Endothelial cell of umbilical vein (primary cell): ENCODE data around the gene EIF5A2. TPM values are rescaled to one million over a fixed set of nuclear protein-coding genes. Genes with fewer than 3 reads are reported as not detected.

Source experiments
- BruUV-seq: library from RNA; stranded (reverse); fragments of 400-500 nt; replicated peaks from 2 replicates; lab custom pipeline; 2021; lab: Mats Ljungman, UMichigan
- CTCF ChIA-PET: fragments of 300-600, 350-600 bp; sonication (Branson Sonifier 250); formaldehyde crosslinking; loops from one replicate; lab custom pipeline; 2021; ENCODE audit warnings: antibody characterized with exemption, inconsistent platforms; lab: Charles Lee
- POLR2A ChIA-PET: fragments of 300-600, 350-600 bp; sonication (Branson Sonifier 250); formaldehyde crosslinking; loops from one replicate; lab custom pipeline; 2021; ENCODE audit warnings: antibody characterized with exemption, inconsistent platforms; lab: Charles Lee
- DNase-seq: peaks from one replicate; pipeline ENCODE4 v3.0.0-alpha.2; 2011; ENCODE audit warnings: low read depth, low spot score
- FAIRE-seq: peaks from 2 replicates; lab custom pipeline; 2011; peaks lifted over from hg19 to GRCh38; lab: Jason Lieb, UNC
- H2AFZ ChIP-seq: 2 replicates; pipeline ENCODE4 v1.6.0; 2012; ENCODE audit warnings: low read depth, low read length, control low read depth, inconsistent platforms
- H3K27ac ChIP-seq: 2 replicates; pipeline ENCODE4 v1.5.1; 2011; ENCODE audit warnings: low read depth, mild to moderate bottlenecking, control low read depth, low read length, moderate library complexity; ENCODE audit not compliant: insufficient read depth
- H3K27me3 ChIP-seq, 2 experiments: 2 replicates each; pipeline versions ENCODE4 v1.6.0 to v1.6.1; 2011; ENCODE audit warnings: low read length in 2 of 2, mixed read lengths in 1 of 2; ENCODE audit not compliant: control insufficient read depth in 2 of 2, insufficient read depth in 2 of 2
- H3K36me3 ChIP-seq, 2 experiments: 2 replicates in 1 of 2; 3 replicates in 1 of 2; pipeline ENCODE4 v1.5.1; 2011; ENCODE audit warnings: low read length in 2 of 2, mild to moderate bottlenecking in 1 of 2, moderate library complexity in 1 of 2; ENCODE audit not compliant: control insufficient read depth in 2 of 2, insufficient read depth in 2 of 2; ENCODE audit errors: extremely low read depth in 1 of 2
- H3K4me1 ChIP-seq: 3 replicates; pipeline ENCODE4 v1.5.1; 2011; ENCODE audit warnings: mild to moderate bottlenecking, low read length; ENCODE audit not compliant: control insufficient read depth, insufficient read depth; ENCODE audit errors: extremely low read depth
- H3K4me2 ChIP-seq: 2 replicates; pipeline ENCODE4 v1.6.1; 2011; ENCODE audit warnings: low read length, control low read depth, mixed read lengths; ENCODE audit not compliant: insufficient read depth
- H3K4me3 ChIP-seq, 3 experiments: fragments of 200-600 bp in 1 of 3; sonication (generic), shearing (Covaris generic) in 1 of 3; replicated peaks in 1 of 3; 2 replicates each; pipeline ENCODE4 v1.5.1; 2011 to 2016; ENCODE audit warnings: control low read depth in 3 of 3, low read length in 3 of 3, mild to moderate bottlenecking in 2 of 3, inconsistent platforms in 1 of 3, low read depth in 1 of 3, moderate library complexity in 1 of 3; ENCODE audit not compliant: insufficient read depth in 1 of 3
- H3K79me2 ChIP-seq: 2 replicates; pipeline ENCODE4 v1.6.0; 2012; ENCODE audit warnings: low read length, inconsistent platforms; ENCODE audit not compliant: control insufficient read depth, insufficient read depth
- H3K9ac ChIP-seq: replicated peaks from 2 replicates; pipeline ENCODE3; 2011; ENCODE audit warnings: low read length, control low read depth; ENCODE audit not compliant: insufficient read depth; ENCODE audit errors: extremely low read depth
- H3K9me1 ChIP-seq: replicated peaks from 3 replicates; pipeline ENCODE4 v1.6.0; 2011; ENCODE audit warnings: mild to moderate bottlenecking, low read length; ENCODE audit not compliant: control insufficient read depth, insufficient read depth; ENCODE audit errors: extremely low read depth
- H3K9me3 ChIP-seq: replicated peaks from 2 replicates; pipeline ENCODE4 v1.5.1; 2012; ENCODE audit warnings: low read length, inconsistent platforms; ENCODE audit not compliant: control insufficient read depth, insufficient read depth
- H4K20me1 ChIP-seq: replicated peaks from 2 replicates; pipeline ENCODE3; 2011; ENCODE audit warnings: mild to moderate bottlenecking, low read length; ENCODE audit not compliant: control insufficient read depth, insufficient read depth; ENCODE audit errors: extremely low read depth
- EZH2 ChIP-seq: IDR thresholded peaks from 2 replicates; pipeline ENCODE4 v1.6.1; 2012; ENCODE audit warnings: borderline replicate concordance, low read depth, mild to moderate bottlenecking, moderate library complexity, low read length, inconsistent platforms; ENCODE audit not compliant: severe bottlenecking
- FOS ChIP-seq: IDR thresholded peaks from 2 replicates; pipeline ENCODE4 v1.6.1; 2011; ENCODE audit warnings: mild to moderate bottlenecking, low read length, moderate library complexity, borderline replicate concordance; ENCODE audit not compliant: insufficient read depth
- GATA2 ChIP-seq: IDR thresholded peaks from 2 replicates; pipeline ENCODE4 v1.7.0; 2011; ENCODE audit warnings: low read depth, mild to moderate bottlenecking, moderate library complexity, mixed read lengths, low read length; ENCODE audit not compliant: insufficient read length, insufficient read depth
- JUN ChIP-seq: IDR thresholded peaks from 2 replicates; pipeline ENCODE4 v1.6.1; 2011; ENCODE audit warnings: borderline replicate concordance, low read depth; ENCODE audit not compliant: insufficient read length, insufficient read depth
- MYC ChIP-seq: IDR thresholded peaks from one replicate; pipeline ENCODE4 v1.6.1; 2011; ENCODE audit warnings: mild to moderate bottlenecking, low read depth, low read length
- POLR2A ChIP-seq: IDR thresholded peaks from 2 replicates; pipeline ENCODE4 v1.6.1; 2012; ENCODE audit warnings: low read depth, mild to moderate bottlenecking, control low read depth, low read length
- POLR2AphosphoS5 ChIP-seq: IDR thresholded peaks from 2 replicates; pipeline ENCODE4 v1.6.1; 2012; ENCODE audit warnings: low read depth, mild to moderate bottlenecking, control low read depth, low read length, moderate library complexity; ENCODE audit not compliant: insufficient read depth
- dilution Hi-C: fragments of 300-500 bp; cut with MboI; formaldehyde crosslinking; loops from one replicate; pipeline ENCODE4 v1.15.0; 2019; ENCODE audit warnings: low sequenced_read_pairs; ENCODE audit not compliant: extremely low pct_ligation_motif_present
- intact Hi-C: fragments of 100-400 bp; cut with micrococcal nuclease; formaldehyde crosslinking; loops from one replicate; pipeline ENCODE4 v1.10.0; 2022
- polyA plus RNA-seq, 4 experiments: library from polyadenylated mRNA; depleted of rRNA in 3 of 4; stranded (reverse) in 3 of 4; unstranded in 1 of 4; fragments of >200 nt; gene quantifications; 2 replicates each; pipeline versions ENCODE4 v1.2.1 to v1.2.3, GENCODE V29; 2011 to 2012; ENCODE audit warnings: missing spikeins in 1 of 4
- total RNA-seq: library from RNA; stranded (reverse); gene quantifications from 2 replicates; pipeline ENCODE4 v1.2.3, GENCODE V29; 2021
- TF ChIP-seq, protein P1 (sequence below): IDR thresholded peaks from 2 replicates; pipeline ENCODE4 v1.6.1; 2011; ENCODE audit not compliant: insufficient read depth, insufficient read length
- TF ChIP-seq, protein P2 (sequence below), 2 donors: IDR thresholded peaks; 1 replicate in 1 of 2; 2 replicates in 1 of 2; pipeline ENCODE4 v1.5.1; 2011; ENCODE audit warnings: low read length in 2 of 2, mild to moderate bottlenecking in 2 of 2, moderate library complexity in 2 of 2, control low read depth in 1 of 2, inconsistent platforms in 1 of 2, low read depth in 1 of 2; ENCODE audit not compliant: insufficient read depth in 1 of 2; ENCODE audit errors: extremely low read depth in 1 of 2

The EIF5A2 gene
- total and polyA plus RNA-seq, 2 donors (not counting 3 experiments of a cell fraction or from before 2014, with no cell fraction given) = 3.7 to 10.9 TPM

DNA sequence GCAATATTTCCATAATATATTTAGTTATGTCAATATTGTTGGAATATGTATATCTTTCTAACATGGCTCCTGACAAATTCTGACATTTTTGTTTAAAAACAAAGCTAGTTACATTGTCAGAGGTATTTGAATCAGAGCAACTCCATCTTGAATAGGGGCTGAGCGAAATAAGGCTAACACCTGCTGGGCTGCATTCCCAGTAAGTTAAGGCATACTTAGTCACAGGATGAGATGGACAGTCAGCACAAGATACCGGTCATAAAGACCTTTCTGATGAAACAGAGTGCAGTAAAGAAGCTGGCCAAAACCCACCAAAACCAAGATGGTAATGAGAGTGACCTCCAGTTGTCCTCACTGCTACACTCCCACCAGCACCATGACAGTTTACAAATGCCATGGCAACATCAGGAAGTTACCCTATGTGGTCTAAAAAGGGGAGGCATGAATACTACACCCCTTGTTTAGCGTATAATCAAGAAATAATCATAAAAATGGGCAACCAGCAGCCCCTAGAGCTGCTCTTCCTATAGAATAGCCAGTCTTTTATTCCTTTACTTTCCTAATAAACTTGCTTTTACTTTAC lies 68.8 kb downstream of the EIF5A2 start:
- H4K20me1 ChIP-seq = no peaks in the 10 kb centered on the region
- no peak overlapping the region for H3K27ac ChIP-seq
- no peaks in the 10 kb centered on the region for H3K79me2 ChIP-seq
- no peak for TF ChIP-seq POLR2AphosphoS5
- no peak for TF ChIP-seq POLR2A
- TF ChIP-seq, protein P1, sequence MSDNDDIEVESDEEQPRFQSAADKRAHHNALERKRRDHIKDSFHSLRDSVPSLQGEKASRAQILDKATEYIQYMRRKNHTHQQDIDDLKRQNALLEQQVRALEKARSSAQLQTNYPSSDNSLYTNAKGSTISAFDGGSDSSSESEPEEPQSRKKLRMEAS = no peak
- TF ChIP-seq FOS = no peak
- TF ChIP-seq, protein P2, sequence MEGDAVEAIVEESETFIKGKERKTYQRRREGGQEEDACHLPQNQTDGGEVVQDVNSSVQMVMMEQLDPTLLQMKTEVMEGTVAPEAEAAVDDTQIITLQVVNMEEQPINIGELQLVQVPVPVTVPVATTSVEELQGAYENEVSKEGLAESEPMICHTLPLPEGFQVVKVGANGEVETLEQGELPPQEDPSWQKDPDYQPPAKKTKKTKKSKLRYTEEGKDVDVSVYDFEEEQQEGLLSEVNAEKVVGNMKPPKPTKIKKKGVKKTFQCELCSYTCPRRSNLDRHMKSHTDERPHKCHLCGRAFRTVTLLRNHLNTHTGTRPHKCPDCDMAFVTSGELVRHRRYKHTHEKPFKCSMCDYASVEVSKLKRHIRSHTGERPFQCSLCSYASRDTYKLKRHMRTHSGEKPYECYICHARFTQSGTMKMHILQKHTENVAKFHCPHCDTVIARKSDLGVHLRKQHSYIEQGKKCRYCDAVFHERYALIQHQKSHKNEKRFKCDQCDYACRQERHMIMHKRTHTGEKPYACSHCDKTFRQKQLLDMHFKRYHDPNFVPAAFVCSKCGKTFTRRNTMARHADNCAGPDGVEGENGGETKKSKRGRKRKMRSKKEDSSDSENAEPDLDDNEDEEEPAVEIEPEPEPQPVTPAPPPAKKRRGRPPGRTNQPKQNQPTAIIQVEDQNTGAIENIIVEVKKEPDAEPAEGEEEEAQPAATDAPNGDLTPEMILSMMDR (IDR thresholded peaks at IDR 0.05; ENCODE audit: extremely low read depth in 1 of 2, insufficient read depth in 1 of 2, low read depth in 1 of 2, low read length in 2 of 2) = no peak
- TF ChIP-seq JUN = no peak
- no peak for TF ChIP-seq GATA2
- TF ChIP-seq EZH2 = no peak
- no peak for TF ChIP-seq MYC
- H3K4me3 ChIP-seq = no peak overlapping the region
- peaks cover 6 to 10% of the 10 kb centered on the region in 2 experiments for H3K27me3 ChIP-seq
- BruUV-seq = no TSS peak
- no peaks in the 10 kb centered on the region for H3K9me1 ChIP-seq
- no peak overlapping the region for H3K4me2 ChIP-seq
- H2AFZ ChIP-seq = no peak overlapping the region
- no peaks in the 10 kb centered on the region for H3K36me3 ChIP-seq
- POLR2A ChIA-PET = interaction anchor here (0.9 kb wide), 1 partner anchor 28 kb away, joined by 3 read pairs; no protein-coding TSS in a partner anchor
- H3K9me3 ChIP-seq = no peaks in the 10 kb centered on the region
- no peak overlapping the region for H3K9ac ChIP-seq
- no peaks in the 10 kb centered on the region for H3K4me1 ChIP-seq
- dilution Hi-C loops (no loop called here), intact Hi-C loops (loop anchor here (10.0 kb wide), 2 partner anchors 535 to 655 kb away; partner anchors contain the start of gene PHC3)
- no peak for DNase-seq
- no peak for FAIRE-seq
- CTCF ChIA-PET = interaction anchor here (0.8 to 4.6 kb wide), 6 partner anchors 9 to 428 kb away, joined by 3 to 25 read pairs (median 8); no protein-coding TSS in a partner anchor

Other genes starting within 250 kb of the EIF5A2 start
- gene RPL22L1, start 38.4 kb downstream of the EIF5A2 start, total RNA-seq = 159 and 176 TPM in 2 replicates
- gene RPL22L1, start 38.4 kb downstream of the EIF5A2 start, polyA plus RNA-seq = 26.3 and 65.0 TPM in 2 replicates
- not detected in 2 replicates for gene SLC2A2, start 118.1 kb upstream of the EIF5A2 start, total RNA-seq
- not detected in 2 replicates for gene SLC2A2, start 118.1 kb upstream of the EIF5A2 start, polyA plus RNA-seq